GM10248 (cell line): ENCODE results near the gene CHST8.
"Not testable (repeated sequence)": the region's sequence is repeated elsewhere in the genome, so short reads cannot be mapped to it uniquely, and the experiment has no call there.

ENCODE experiments used
- CTCF ChIA-PET: fragments of 300-600 bp; sonication (Branson Sonifier 250); formaldehyde crosslinking; extraction: SDS; loops from one replicate; lab custom pipeline; 2021; ENCODE audit warnings: antibody characterized with exemption; lab: Yijun Ruan, JAX
- POLR2A ChIA-PET: fragments of 350-650 bp; sonication (Branson Sonifier 250); formaldehyde crosslinking; extraction: SDS; loops from one replicate; lab custom pipeline; 2020; ENCODE audit warnings: antibody characterized with exemption; lab: Yijun Ruan, JAX
- DNase-seq: peaks from one replicate; pipeline ENCODE4 v3.0.0; 2012; ENCODE audit errors: extremely low spot score
- TF ChIP-seq, protein P1 (sequence below): IDR thresholded peaks from 2 replicates; pipeline ENCODE4 v1.5.1; 2012; ENCODE audit warnings: mild to moderate bottlenecking, low read depth; ENCODE audit errors: extremely low read depth, missing control alignments, control extremely low read depth

The CHST8 gene

GRCh38 chr19:33690378-33691029, 68.8 kb downstream of the CHST8 start:
- no peak for DNase-seq
- TF ChIP-seq, protein P1, sequence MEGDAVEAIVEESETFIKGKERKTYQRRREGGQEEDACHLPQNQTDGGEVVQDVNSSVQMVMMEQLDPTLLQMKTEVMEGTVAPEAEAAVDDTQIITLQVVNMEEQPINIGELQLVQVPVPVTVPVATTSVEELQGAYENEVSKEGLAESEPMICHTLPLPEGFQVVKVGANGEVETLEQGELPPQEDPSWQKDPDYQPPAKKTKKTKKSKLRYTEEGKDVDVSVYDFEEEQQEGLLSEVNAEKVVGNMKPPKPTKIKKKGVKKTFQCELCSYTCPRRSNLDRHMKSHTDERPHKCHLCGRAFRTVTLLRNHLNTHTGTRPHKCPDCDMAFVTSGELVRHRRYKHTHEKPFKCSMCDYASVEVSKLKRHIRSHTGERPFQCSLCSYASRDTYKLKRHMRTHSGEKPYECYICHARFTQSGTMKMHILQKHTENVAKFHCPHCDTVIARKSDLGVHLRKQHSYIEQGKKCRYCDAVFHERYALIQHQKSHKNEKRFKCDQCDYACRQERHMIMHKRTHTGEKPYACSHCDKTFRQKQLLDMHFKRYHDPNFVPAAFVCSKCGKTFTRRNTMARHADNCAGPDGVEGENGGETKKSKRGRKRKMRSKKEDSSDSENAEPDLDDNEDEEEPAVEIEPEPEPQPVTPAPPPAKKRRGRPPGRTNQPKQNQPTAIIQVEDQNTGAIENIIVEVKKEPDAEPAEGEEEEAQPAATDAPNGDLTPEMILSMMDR = no peak
- POLR2A ChIA-PET = no interaction called here
- CTCF ChIA-PET = no interaction called here

DNA sequence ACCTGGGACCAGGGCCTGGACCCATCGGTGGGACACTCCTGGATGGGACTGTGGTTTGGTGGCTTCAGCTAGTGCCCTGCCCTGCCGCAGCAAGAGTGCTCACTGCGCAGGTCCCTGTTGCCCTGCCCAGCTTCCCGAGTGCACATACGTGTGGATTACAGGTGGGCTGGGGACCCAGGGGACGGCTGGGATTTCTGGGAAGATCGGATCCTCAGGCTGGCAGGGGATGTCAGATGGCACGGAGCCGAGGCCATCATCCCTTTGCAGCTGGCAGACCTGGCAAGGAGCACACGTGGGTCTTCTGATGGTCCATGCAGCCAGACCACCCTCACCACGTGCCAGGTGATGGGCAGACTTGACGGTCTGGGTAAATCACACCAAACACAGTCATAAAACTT, 69.3 kb downstream of the CHST8 start:
- CTCF ChIA-PET = no interaction called here

GRCh38 chr19:33691736-33692135, 70.0 kb downstream of the CHST8 start:
- ChIA-PET CTCF (no interaction called here), POLR2A (no interaction called here)
- TF ChIP-seq, protein P1 = no peak
- DNase-seq = no peak

More for the DNA sequence above, 69.3 kb downstream of the CHST8 start:
- no peak for DNase-seq
- TF ChIP-seq, protein P1 = no peak
- POLR2A ChIA-PET = no interaction called here

GRCh38 chr19:33693678-33694077, 71.9 kb downstream of the CHST8 start:
- TF ChIP-seq, protein P1 = no peak
- CTCF ChIA-PET = no interaction called here
- POLR2A ChIA-PET = no interaction called here
- DNase-seq = no peak

DNA sequence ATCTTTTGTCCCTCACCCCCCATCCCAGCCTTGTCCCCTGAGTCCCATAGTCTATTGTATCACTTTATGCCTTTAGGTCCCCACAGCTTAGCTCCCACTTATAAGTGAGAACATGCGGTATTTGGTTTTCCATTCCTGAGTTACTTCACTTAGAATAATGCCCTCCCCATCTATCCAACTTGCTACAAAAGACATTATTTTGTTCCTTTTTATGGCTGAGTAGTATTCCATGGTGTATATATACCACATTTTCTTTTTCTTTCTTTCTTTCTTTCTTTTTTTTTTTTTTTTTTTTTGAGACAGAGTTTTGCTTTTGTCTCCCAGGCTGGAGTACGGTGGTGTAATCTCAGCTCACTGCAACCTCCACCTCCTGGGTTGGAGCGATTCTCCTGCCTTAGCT, 73.8 kb downstream of the CHST8 start:
- DNase-seq, POLR2A ChIA-PET: not testable (repeated sequence)
- CTCF ChIA-PET = interaction anchor here (0.7 kb wide), 1 partner anchor 801 kb away, joined by 3 read pairs; no protein-coding TSS in a partner anchor

DNA sequence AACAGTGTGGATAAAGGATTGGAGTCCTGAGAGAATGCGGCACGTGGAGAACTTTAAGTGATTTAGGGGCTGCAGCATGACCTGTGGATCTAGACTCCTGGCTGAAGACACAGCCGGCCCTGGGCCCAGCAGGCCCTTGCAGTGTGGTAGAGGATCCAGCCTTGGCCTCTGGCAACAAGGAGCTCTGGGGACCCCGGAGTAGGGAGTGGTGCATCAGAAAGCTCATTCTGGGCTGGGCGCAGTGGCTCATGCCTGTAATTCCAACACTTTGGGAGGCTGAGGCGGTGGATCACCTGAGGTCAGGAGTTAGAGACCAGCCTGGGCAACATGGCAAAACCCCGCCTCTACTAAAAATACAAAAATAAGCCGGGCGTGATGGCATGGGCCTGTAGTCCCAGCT, 76.0 kb downstream of the CHST8 start:
- no peak for DNase-seq
- TF ChIP-seq, protein P1 = no peak
- ChIA-PET CTCF (interaction anchor here (0.9 to 1.4 kb wide), 2 partner anchors 23 to 80 kb away, joined by 3 read pairs; no protein-coding TSS in a partner anchor), POLR2A (no interaction called here)
